HG02981 (cell line): ENCODE data around the gene UBXN11.

Experiments used
- ATAC-seq: cut with Tn5 transposase; IDR thresholded peaks from one replicate; pipeline ENCODE4 v1.9.1; 2021; ENCODE audit warnings: mild to moderate bottlenecking, moderate library complexity; ENCODE audit not compliant: unreplicated experiment

UBXN11 gene

GRCh38 chr1:26275580-26276431 is 30.6 kb downstream of the UBXN11 start:
- ATAC-seq: peak; percentile 34

- ATAC-seq: no peak
These were observed 31.5 kb downstream of the UBXN11 start for GRCh38 chr1:26274801-26275425.

GRCh38 chr1:26269198-26269550 is 37.3 kb downstream of the UBXN11 start:
- no peak for ATAC-seq

GRCh38 chr1:26268290-26269197 is 37.9 kb downstream of the UBXN11 start:
- no peak for ATAC-seq

GRCh38 chr1:26265405-26265804 is 41.0 kb downstream of the UBXN11 start:
- ATAC-seq: no peak

GRCh38 chr1:26263212-26263611 is 43.2 kb downstream of the UBXN11 start:
- ATAC-seq: no peak

- no peak for ATAC-seq
These were observed 46.9 kb downstream of the UBXN11 start for GRCh38 chr1:26259578-26259977.

- ATAC-seq: no peak
These were observed 47.4 kb downstream of the UBXN11 start for GRCh38 chr1:26259005-26259404.

- no peak for ATAC-seq
These were observed 49.2 kb downstream of the UBXN11 start for GRCh38 chr1:26257222-26257621.

- ATAC-seq: no peak
These were observed 52.0 kb downstream of the UBXN11 start for GRCh38 chr1:26254404-26254803.

GRCh38 chr1:26252718-26253117 is 53.7 kb downstream of the UBXN11 start:
- no peak for ATAC-seq

- ATAC-seq: no peak
These were observed 66.5 kb downstream of the UBXN11 start for GRCh38 chr1:26239936-26240335.

GRCh38 chr1:26237230-26237966 is 69.0 kb downstream of the UBXN11 start:
- no peak for ATAC-seq

- no peak for ATAC-seq
These were observed 71.6 kb downstream of the UBXN11 start for GRCh38 chr1:26234644-26235370.

- ATAC-seq: peak; percentile 94
These were observed 72.4 kb downstream of the UBXN11 start, which contains the start of gene CEP85 for GRCh38 chr1:26233903-26234643. TSS of gene CEP85 (plus strand) at chr1:26234200. CDS start at chr1:26239784, 5,584 bp downstream.
